DLD1 (cell line): Measurements from ENCODE around the gene NFATC4.
"Not testable (repeated sequence)": the region's sequence is repeated elsewhere in the genome, so short reads cannot be mapped to it uniquely, and the experiment has no call there.

Source experiments
- in situ Hi-C: cut with HindIII; loops from 2 replicates; pipeline ENCODE4 v1.10.0; 2017; ENCODE audit warnings: low sequenced_read_pairs

Gene NFATC4

DNA sequence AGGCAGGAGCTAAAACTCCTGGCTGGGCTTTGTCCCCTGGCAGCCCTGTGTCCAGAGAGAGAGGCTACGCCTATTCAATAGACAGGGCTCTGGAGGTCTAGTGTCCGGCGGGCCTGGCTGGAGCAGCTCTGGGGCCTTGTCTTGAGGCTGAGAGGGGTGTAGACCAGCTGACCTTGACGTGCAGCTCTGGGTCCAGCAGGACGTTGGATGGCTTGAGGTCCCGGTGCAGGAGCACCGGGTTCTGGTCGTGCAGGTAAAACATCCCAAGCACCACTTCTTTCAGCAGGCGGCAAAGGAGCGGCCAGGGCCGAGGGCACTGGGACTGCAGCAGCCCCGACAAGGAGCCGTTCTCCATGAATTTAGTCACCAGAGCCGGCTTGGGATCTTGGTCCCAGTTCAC lies 29.1 kb upstream of the NFATC4 start:
- in situ Hi-C loops, result loop anchor here (5.0 kb wide), 1 partner anchor 62 kb away; no protein-coding TSS in a partner anchor

DNA sequence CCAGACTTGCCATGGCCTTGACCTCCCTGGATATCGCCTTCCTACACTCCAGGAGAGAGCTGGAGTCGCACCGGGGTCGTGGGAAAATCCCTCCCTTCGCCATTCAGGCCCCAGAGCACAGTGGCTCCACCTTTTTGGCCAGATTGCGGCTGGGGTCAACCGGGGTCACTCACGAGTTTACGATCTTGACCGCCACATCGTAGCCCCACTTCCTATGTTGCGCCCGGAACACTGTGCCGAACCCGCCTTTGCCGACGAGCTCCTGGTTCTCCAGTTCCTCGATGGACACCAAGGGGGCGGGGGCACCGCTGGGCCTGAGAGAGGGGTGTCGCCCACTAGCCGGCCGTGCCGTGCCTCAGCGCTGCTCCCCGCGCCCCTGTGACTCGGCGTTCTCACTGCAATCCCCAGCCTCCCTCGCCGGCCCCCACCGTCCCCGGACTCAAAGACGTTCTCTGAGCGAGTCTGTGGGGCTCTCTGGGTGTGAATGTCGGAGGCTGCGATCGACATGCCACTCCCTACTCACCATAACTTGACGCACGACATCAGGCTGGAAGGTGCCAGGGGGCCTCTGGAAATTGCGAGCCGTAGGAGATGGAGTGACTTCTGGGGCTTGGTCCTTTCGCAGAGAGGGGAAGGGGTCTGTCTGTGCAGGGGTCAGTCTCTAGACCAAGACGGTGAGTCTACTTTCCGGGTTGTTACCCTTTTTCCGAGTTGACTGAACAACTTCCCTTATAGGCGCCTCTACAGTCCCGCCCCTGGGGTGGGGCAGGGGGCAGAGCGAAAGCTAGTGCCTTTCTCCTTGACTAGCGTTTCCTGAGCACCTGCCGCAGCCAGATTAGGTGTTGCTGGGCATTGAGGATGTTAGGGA lies 28.5 kb upstream of the NFATC4 start, which contains the start of gene RIPK3:
RIPK3 (minus strand) TSS at position 708 of the 868 bp plus-strand sequence; CDS start at position 543, 165 bp downstream.
- in situ Hi-C loops, result loop anchor here (5.0 kb wide), 1 partner anchor 62 kb away; no protein-coding TSS in a partner anchor

DNA sequence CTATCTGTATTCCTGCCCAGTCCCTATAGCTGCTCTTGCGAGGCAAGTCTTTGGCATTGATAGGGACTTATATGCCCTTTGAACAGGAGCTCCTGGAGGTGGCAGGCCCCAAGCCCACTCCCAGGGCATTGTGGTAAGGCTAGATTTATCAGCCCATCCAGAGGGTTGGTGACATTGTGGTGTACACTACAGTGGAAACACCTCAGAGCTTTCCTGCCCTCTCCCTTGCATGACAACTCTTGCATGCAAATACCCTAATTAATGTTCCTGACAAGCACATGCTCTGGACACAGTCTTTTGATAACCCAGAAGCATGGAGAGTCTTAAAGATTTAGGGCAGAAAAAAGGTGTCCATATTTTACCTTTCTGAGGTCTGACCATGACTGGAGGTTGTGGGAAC lies 27.4 kb upstream of the NFATC4 start:
- in situ Hi-C loops, result no loop called here

DNA sequence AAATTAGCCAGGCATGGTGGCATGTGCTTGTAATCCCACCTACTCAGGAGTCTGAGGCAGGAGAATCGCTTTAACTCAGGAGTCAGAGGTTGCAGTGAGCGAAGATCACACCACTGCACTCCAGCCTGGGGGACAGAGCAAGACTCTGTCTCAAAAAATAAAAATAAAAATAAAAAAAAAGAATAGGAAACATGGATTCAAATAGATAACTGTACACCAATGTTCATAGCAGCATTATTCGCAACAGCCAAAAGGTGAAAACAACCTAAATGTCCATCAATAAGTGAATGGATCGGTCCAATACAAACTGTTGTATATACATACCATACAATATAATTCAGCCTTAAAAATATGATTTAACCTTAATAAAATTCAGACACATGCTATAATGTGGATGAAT lies 25.1 kb upstream of the NFATC4 start:
- in situ Hi-C loops, result no loop called here

DNA sequence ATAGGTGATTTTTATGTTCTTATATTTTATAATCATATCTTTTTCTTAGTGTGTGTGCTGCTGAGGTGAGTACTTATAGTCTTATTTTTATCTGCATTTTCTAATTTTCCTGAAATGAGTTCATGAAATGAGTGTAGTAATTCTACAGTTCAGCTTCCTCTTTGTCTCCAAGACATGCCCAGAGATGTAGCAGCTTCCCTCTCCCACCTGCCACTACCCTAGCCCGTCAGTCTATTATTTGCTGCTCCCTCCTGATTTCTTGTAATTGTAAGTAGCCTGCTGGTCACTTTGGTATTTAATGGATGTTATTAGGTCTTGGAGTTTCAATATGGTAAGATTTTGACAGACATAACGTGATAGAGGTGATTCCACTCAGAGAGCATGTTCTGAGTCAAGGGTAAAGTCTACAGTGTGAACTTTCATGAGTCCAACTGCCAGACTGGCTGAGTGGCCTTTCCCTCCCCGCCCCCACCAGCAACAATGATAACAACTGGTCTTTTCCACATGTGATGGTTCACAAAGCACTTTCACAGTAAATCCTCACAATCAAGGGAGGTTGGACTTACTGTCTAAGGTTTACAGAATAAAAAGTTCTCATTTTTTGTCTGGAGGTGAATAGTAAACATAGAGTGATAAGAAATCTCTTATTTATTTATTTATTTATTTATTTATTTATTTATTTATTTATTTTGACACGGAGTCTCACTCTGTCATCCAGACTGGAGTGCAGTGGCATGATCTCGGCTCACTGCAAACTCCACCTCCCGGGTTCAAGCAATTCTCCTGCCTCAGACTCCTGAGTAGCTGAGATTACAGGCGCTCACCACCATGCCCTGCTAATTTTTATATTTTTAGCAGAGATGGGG lies 24.0 kb upstream of the NFATC4 start:
- in situ Hi-C loops, result no loop called here

DNA sequence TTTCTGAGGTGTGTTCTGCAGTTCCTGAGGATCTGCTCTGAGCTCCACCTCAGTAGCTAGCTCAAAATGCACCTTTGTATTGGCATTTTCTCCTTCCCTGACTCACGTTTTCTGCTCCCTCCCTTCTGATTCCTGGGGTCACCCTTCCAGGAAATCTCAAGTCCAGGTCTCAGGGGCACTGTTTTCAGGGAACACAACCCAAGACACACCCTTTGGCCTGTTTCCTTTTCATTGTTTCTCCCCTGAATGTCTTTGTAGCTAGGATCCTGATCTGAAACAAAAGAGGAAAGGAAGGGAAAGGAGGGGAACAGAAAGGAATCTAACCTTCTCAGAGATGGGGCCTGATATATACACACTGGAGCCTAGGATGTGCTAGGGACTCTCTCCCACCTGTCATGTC lies 20.9 kb upstream of the NFATC4 start:
- in situ Hi-C loops, result no loop called here

DNA sequence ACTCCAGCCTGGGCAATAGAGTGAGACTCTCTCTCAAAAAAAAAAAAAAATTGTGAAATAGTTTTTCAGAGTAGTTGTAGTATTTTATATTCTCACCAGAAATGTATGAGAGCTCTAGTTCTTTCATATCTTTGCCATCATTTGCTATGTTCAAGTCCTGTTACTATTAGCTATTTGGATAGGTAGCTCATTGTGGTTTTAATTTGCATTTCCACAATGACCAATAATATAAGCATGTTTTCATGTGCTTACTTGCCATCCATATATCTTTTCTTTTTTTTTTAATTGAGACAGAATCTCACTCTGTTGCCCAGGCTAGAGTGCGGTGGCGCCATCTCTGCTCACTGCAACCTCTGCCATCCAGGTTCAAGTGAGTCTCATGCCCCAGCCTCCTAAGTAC lies 19.8 kb upstream of the NFATC4 start:
- in situ Hi-C loops, result no loop called here

DNA sequence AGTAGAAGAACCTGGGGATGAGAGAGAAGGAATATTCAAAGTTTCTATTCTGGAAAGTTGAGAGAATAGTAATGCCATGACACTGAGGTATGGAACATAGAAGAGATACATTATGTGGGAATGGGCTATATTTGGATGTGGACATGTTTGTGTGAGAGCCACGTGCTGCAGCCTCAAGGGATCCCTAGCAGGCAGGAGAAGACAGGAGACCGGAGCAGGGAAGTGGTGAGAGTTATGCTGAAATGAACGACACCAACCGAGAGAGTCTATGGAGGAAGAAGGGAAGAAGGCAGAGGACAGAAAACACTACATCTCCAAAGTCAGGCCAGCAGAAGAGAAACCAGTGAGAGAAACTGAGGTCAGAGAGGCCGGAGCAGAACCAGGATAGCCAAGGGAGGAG lies 18.2 kb upstream of the NFATC4 start:
- in situ Hi-C loops, result no loop called here

DNA sequence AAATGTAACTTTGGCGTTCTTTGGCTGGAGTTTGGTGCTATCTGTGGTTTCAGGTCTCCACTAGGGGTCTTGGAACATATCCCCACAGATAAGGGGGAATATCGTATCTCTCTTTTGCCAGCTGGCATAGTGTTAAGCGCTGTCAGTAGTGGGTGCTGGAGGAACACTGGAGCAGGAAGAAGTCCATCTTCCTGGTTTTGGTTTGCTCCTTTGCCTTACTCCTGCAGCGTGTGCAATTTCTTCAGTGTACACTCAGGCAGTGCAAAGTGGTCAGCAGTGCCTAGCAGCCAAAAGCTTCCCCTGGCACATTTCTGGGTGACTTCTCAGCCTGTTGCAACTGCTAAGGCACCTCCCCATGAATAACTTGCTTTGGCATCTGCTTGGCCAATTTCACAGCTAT lies 16.5 kb upstream of the NFATC4 start:
- in situ Hi-C loops, result no loop called here

DNA sequence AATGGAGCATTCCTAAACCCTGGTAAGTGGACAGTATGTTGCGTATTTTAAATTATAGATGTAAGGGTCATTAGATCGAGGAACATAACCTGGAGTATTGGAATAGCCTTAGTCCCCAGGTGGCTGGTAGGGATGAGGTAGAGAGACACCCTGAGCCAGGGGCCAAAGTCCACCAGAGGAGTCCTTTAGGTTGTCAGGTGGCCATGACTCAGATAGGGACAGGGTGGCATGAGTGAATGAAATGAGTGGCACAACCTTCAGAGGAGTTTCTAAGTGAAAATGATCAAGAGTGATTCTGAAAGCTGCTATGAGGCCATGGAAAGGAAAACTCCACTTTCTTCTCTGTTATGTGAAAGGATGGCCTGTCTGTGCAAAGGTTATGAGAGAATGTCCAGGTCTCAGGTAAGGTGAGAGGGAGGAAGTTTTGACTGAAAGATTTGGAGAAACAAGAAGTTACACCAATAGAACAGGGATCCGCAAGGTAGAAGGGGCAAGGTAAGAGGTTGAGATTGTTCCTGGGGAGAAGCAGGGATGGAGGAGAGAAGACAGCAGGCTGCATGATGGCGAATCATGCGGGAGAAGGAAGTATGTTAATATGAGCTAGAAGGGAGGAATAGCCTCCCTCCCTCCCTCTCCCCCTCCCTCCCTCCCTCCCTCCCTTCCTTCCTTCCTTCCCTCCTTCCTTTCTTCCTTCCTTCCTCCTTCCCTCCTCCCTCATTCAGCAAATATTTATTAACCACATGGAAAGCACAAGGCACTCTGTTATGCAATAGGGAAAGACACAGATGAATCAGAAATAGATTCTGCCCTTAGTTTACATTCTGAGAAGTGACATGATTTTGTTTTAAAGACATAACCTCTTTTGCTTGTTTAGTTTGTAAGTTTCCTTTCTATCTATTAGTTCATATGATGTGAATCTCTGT lies 14.2 kb upstream of the NFATC4 start:
- in situ Hi-C loops, result no loop called here

DNA sequence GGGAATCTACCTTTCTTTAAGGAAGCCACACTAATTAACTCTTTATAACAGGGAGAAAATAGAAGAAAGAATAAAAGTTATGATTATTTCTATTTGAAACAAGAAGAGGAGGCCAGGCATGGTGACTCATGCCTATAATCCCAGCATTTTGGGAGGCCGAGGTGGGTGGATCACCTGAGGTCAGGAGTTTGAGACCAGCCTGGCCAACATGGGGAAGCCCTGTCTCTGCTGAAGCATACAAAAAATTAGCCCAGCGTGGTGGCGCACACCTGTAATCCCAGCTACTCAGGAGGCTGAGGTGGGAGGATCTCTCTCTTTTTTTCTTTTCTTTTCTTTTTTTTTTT lies 13.5 kb upstream of the NFATC4 start:
- in situ Hi-C loops, result not testable (repeated sequence)

DNA sequence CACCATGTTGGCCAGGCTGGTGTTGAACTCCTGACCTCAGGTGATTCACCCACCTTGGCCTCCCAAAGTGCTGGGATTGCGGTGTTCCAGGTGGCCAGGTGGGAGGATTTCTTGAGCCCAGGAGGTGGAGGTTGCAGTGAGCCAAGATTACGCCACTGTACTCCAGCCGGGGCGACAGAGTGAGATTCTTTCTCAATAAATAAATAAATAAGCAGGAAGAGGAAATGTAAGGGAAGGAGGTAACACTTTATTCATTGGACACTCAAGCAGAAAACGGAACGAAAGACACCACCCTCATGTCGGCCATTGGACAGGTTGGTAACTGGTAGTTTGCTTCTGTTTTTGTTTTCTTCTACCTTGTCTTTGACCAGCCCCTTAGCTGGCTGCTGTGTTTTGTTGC lies 13.0 kb upstream of the NFATC4 start:
- in situ Hi-C loops, result no loop called here

DNA sequence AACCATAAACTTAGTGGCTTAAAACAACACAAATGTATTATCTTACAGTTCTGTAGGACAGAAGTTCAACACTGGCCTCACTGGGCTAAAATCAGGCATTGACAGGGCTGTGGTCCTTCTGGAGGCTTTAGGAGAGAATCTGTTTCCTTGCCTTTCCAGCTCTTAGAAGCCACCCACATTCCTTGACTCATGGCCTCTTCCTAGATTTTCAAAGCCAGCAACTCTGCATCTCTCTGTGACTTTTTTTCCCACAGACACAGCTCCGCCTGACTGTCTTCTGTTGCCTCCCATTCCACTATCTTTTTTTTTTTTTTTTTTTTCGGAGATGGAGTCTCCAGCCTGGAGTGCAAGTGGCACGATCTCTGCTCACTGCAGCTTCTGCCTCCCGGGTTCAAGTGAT lies 11.8 kb upstream of the NFATC4 start:
- in situ Hi-C loops, result no loop called here

DNA sequence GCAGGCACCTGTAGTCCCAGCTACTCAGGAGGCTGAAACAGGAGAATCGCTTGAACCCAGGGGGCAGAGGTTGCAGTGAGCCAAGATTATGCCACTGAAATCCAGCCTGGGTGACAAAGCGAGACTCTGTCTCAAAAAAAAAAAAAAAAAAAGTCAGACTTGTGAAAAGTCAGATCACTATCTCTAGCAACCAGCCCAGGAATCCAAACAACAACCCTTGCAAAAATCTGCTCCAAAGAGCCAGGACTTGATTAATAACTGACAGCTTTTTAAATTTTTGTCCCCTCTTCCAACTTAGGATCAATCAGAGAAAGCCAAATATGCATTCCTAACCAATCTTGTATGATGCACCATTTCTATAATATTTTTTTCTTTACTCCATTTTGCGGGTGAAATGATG lies 7.7 kb upstream of the NFATC4 start:
- in situ Hi-C loops, result no loop called here

DNA sequence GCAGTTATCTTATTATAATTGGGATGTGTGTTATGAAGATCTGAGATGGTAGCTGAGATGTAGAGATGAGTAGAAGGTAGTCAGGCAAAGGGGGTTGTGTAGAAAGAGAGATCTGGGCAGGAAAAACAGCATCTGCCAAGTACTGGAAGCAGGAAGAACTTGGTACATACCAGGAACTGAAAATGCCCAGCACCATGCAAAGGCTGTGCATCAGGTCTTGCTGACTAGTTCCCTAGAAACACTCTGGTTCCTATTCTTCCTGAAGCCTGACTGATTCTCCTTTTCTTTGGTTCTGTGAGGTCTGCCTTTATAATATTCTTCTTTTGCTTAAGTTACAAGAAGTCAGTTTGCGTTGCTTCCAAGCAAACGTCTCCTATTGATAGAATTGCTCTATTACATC lies 6.7 kb upstream of the NFATC4 start:
- in situ Hi-C loops, result no loop called here

DNA sequence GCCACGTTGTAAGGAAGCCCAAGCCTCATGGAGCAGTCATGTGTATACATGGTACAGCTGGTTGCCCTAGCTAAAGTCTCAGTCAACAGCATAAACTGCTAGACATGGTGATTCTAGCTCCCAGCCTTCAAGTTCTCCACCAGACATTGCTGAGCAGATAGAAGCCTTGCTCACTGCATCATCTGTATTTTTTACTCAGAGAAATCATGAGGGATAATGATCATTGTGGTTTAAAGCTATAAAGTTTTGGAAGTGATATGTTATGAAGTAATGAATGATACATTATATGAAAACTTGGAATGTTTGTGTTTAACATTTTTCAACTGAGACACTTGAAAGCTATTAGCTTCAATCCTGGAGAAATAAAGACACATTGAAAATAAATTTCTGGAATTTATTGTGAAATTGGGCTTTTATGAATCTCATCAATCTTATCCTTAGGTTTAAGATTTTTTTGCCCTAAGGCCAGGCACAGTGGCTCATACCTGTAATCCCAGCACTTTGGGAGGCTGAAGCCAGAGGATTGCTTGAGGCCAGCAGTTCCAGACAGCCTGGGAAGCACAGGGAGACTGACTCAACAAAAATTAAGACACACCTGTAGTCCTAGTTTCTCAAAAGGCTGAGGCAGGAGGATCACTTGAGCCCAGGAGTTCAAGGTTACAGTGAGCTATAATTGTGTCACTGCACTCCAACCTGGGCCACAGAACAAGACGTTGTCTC lies 5.6 kb upstream of the NFATC4 start:
- in situ Hi-C loops, result no loop called here

DNA sequence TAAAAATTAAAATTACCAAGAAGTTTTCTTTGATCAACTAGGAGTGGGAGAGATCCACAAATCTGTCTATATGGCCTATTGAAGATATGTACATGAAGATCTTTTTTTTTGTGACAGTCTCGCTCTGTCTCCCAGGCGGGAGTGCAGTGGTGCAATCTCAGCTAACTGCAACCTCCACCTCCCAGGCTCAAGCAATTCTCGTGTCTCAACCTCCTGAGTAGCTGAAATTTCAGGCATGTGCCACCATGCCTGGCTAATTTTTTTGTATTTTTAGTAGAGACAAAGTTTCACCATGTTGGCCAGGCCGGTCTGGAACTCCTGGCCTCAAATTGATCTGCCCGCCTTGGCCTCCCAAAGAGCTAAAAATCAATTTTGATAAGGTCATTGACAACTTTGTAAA lies 4.6 kb upstream of the NFATC4 start:
- in situ Hi-C loops, result no loop called here

DNA sequence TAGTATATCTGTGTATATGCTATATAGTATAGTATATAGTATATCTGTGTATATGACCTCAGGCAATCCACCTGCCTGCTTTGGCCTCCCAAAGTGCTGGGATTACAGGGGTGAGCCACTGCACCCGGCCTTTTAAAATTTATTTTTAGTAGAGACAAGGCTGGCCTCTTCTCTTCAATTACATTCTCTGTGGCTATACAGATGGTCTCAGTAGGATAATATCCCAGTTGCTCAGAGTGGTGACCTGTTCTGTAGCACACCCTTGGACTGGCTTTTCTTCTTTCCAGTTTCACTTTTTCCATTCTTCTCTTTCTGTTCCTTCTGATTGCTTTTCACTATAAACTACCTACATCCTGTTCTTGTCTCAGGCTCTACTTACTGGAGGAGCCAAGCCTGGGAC lies 3.1 kb upstream of the NFATC4 start:
- in situ Hi-C loops, result no loop called here

DNA sequence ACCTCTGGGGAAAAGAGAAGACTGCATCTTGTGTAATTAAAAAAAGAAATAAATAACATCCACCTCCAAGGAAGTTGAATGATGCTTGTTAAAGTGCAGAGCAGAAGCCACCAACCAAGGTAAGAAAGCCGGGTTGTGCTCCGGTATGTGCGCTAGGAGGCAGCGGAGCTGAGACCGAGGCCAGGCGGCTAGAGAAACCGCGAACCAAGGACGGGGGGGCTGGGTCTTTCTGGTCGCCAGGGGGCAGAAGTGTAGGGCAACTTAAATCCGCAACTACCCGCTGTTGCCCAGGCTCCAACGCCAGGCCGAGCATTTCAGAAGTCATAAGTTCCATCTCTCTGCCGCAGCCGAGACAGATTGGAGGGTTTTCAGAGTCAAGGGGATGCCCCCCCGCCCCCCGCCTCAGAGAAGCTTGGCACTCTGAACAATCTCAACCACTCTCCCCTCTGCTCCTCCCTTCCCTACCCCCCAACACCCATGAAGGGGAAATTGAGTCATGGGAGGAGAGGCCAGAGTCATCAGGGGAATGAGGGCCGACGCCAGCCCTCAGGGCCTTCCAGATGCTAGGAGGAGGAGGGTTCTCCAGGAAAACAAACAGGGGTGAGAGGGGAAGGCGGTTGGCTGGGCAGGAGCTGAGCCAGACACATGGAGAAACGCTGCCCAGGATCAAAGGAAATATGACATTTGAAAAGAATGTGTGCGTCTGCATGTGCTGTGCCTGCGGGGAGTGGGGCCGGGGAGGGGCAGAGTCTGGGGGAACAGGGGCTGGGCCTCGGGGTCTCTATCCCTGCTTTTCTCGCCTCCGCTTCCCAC lies 2.2 kb upstream of the NFATC4 start:
- in situ Hi-C loops, result no loop called here

DNA sequence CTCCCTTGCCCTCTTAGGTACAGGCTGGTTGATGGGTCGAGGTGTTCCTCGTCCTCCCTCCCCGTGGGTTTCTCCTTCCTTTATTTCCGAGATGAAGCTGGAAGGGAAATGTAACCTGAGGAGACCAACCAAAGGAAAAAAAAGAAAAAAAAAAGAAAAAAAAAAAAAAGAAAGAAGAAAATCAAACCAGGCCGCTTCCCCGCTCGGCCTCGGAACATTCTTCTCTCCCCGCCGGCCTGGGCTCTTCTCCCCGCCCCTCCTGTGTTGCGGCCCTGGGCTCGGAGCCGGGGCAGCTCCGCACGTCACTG lies 1.6 kb upstream of the NFATC4 start:
- in situ Hi-C loops, result no loop called here
